RWPE1 (cell line): ENCODE data around the gene TYMS.

Experiments
- CTCF ChIA-PET: fragments of 350-600 bp; sonication (Branson Sonifier 250); formaldehyde crosslinking; extraction: SDS; loops from one replicate; lab custom pipeline; 2021; lab: Yijun Ruan, JAX
- POLR2A ChIA-PET: fragments of 400-600 bp; formaldehyde crosslinking; extraction: SDS; loops from one replicate; lab custom pipeline; 2020; ENCODE audit warnings: antibody characterized with exemption; ENCODE audit not compliant: low non-redundant PET; lab: Yijun Ruan, JAX
- DNase-seq: peaks from one replicate; pipeline ENCODE4 v3.0.0; 2012; ENCODE audit warnings: low spot score
- H3K27ac ChIP-seq: fragments of 450-650 bp; 2 replicates; pipeline ENCODE4 v1.5.1; 2017
- CTCF ChIP-seq: fragments of 450-650 bp; conservative IDR thresholded peaks from 2 replicates; pipeline ENCODE4 v1.5.1; 2017; ENCODE audit warnings: low read depth, mild to moderate bottlenecking

The TYMS gene

GRCh38 chr18:657311-658000 is at the start of gene TYMS:
Gene TYMS (plus strand): TSS chr18:657653. CDS start chr18:657743, 90 bp downstream.
- peak; percentile 86 for DNase-seq
- no peak for TF ChIP-seq CTCF
- H3K27ac ChIP-seq, result peak within 1 kb of the TSS; percentile 99
- ChIA-PET POLR2A (interaction anchor here (0.5 kb wide), 1 partner anchor 158 kb away, joined by 3 read pairs; no protein-coding TSS in a partner anchor), CTCF (interaction anchor here (0.5 to 2.0 kb wide), 3 partner anchors 12 to 155 kb away, joined by 3 to 13 read pairs (median 3); partner anchors contain the start of gene YES1)

- DNase-seq, result no peak
- POLR2A ChIA-PET, result no interaction called here
- no peak overlapping the region for H3K27ac ChIP-seq
- TF ChIP-seq CTCF, result no peak
- CTCF ChIA-PET, result no interaction called here
Observed at GRCh38 chr18:607930-608329, 49.5 kb upstream of the TYMS start.

- H3K27ac ChIP-seq, result no peak overlapping the region
- no peak for DNase-seq
- TF ChIP-seq CTCF, result no peak
- ChIA-PET CTCF (no interaction called here), POLR2A (no interaction called here)
Observed at GRCh38 chr18:610214-610928, 47.1 kb upstream of the TYMS start.

GRCh38 chr18:612156-612555 is 45.3 kb upstream of the TYMS start:
- POLR2A ChIA-PET, result no interaction called here
- no peak for DNase-seq
- CTCF ChIA-PET, result interaction anchor here (0.6 to 1.1 kb wide), 2 partner anchors 12 to 539 kb away, joined by 3 to 4 read pairs; no protein-coding TSS in a partner anchor
- H3K27ac ChIP-seq, result no peak overlapping the region
- TF ChIP-seq CTCF, result no peak

- no peak overlapping the region for H3K27ac ChIP-seq
- ChIA-PET POLR2A (no interaction called here), CTCF (interaction anchor here (0.5 to 2.3 kb wide), 2 partner anchors 10 to 53 kb away, joined by 3 to 9 read pairs; no protein-coding TSS in a partner anchor)
- TF ChIP-seq CTCF, result no peak
- no peak for DNase-seq
Observed at GRCh38 chr18:614193-614592, 43.3 kb upstream of the TYMS start.

GRCh38 chr18:615092-615521 is 42.3 kb upstream of the TYMS start:
- no peak for DNase-seq
- CTCF ChIA-PET, result interaction anchor here (0.6 to 2.3 kb wide), 3 partner anchors 9 to 30 kb away, joined by 3 to 9 read pairs (median 7); no protein-coding TSS in a partner anchor
- H3K27ac ChIP-seq, result no peak overlapping the region
- POLR2A ChIA-PET, result no interaction called here
- no peak for TF ChIP-seq CTCF
